Stomach smooth muscle (tissue), 2 donors: ENCODE data around the gene PPP1R26.

ENCODE experiments used
- H3K27ac ChIP-seq: one replicate; pipeline ENCODE4 v1.7.0; 2013; ENCODE audit warnings: mild to moderate bottlenecking, low read length, inconsistent platforms
- H3K27me3 ChIP-seq, 2 donors: one replicate each; pipeline ENCODE4 v1.7.0; 2013; ENCODE audit warnings: low read length in 2 of 2; ENCODE audit not compliant: insufficient read depth in 2 of 2, control insufficient read depth in 1 of 2
- H3K36me3 ChIP-seq, 2 donors: one replicate each; pipeline ENCODE4 v1.7.0; 2013; ENCODE audit warnings: low read length in 2 of 2; ENCODE audit not compliant: control insufficient read depth in 2 of 2, insufficient read depth in 2 of 2
- H3K4me1 ChIP-seq: one replicate; pipeline ENCODE4 v1.7.0; 2013; ENCODE audit warnings: low read length; ENCODE audit not compliant: control insufficient read depth, insufficient read depth
- H3K4me3 ChIP-seq, 2 donors: one replicate each; pipeline ENCODE4 v1.7.0; 2013; ENCODE audit warnings: low read length in 2 of 2
- H3K9ac ChIP-seq, 2 donors: one replicate each; pipeline ENCODE4 v1.7.0; 2013; ENCODE audit warnings: low read length in 2 of 2, mild to moderate bottlenecking in 1 of 2
- H3K9me3 ChIP-seq, 2 donors: one replicate each; pipeline ENCODE4 v1.7.0; 2013; ENCODE audit warnings: low read length in 2 of 2; ENCODE audit not compliant: control insufficient read depth in 2 of 2
- donor health status: healthy.
- donor health status: Pancreatic carcinoma.

The PPP1R26 gene

GRCh38 chr9:135500525-135501260, 21.1 kb downstream of the PPP1R26 start, which contains the start of gene MRPS2:
Gene MRPS2, plus strand, starts transcription at chr9:135500682. Its CDS starts 29 bp downstream, at chr9:135500711.
- H3K36me3 ChIP-seq, result peaks cover 8 to 25% of the 10 kb centered on the region in 2 donors
- H3K9me3 ChIP-seq, result no peaks in the 10 kb centered on the region
- H3K9ac ChIP-seq, result peak within 1 kb of the TSS; percentile 73 to 84
- H3K27me3 ChIP-seq, result no peaks in the 10 kb centered on the region
- H3K4me1 ChIP-seq, result peaks cover 27% of the 10 kb centered on the region
- H3K4me3 ChIP-seq, result peak within 1 kb of the TSS; percentile 86 to 88
- peak within 1 kb of the TSS; percentile 46 for H3K27ac ChIP-seq

- Histone ChIP-seq H3K27ac (no peak overlapping the region), H3K27me3 (no peaks in the 10 kb centered on the region), H3K9me3 (no peaks in the 10 kb centered on the region), H3K4me3 (peak overlapping the region; percentile 86 to 88), H3K9ac (peak overlapping the region; percentile 73 to 84), H3K4me1 (peaks cover 27% of the 10 kb centered on the region), H3K36me3 (peaks cover 8 to 25% of the 10 kb centered on the region in 2 donors)
Observed at GRCh38 chr9:135501261-135502167, 21.9 kb downstream of the PPP1R26 start.

- peak overlapping the region in 1 of 2 donors; percentile 88 for H3K4me3 ChIP-seq
- no peaks in the 10 kb centered on the region for H3K9me3 ChIP-seq
- H3K36me3 ChIP-seq, result peaks cover 8 to 25% of the 10 kb centered on the region in 2 donors
- H3K4me1 ChIP-seq, result peaks cover 27% of the 10 kb centered on the region
- no peak overlapping the region for H3K9ac ChIP-seq
- no peak overlapping the region for H3K27ac ChIP-seq
- no peaks in the 10 kb centered on the region for H3K27me3 ChIP-seq
Observed at GRCh38 chr9:135502168-135502872, 22.7 kb downstream of the PPP1R26 start.

GRCh38 chr9:135502873-135503321, 23.3 kb downstream of the PPP1R26 start:
- Histone ChIP-seq H3K4me3 (no peak overlapping the region), H3K27ac (no peak overlapping the region), H3K27me3 (no peaks in the 10 kb centered on the region), H3K36me3 (peaks cover 8 to 25% of the 10 kb centered on the region in 2 donors), H3K9me3 (no peaks in the 10 kb centered on the region), H3K9ac (no peak overlapping the region), H3K4me1 (peaks cover 27% of the 10 kb centered on the region)

GRCh38 chr9:135503371-135504261, 24.0 kb downstream of the PPP1R26 start:
- Histone ChIP-seq H3K9me3 (no peaks in the 10 kb centered on the region), H3K36me3 (peaks cover 8 to 25% of the 10 kb centered on the region in 2 donors), H3K9ac (no peak overlapping the region), H3K27me3 (peaks cover 0 to 2% of the 10 kb centered on the region in 2 donors), H3K27ac (no peak overlapping the region), H3K4me1 (peaks cover 27% of the 10 kb centered on the region), H3K4me3 (no peak overlapping the region)

GRCh38 chr9:135504262-135505243, 25.0 kb downstream of the PPP1R26 start:
- Histone ChIP-seq H3K36me3 (peaks cover 8 to 25% of the 10 kb centered on the region in 2 donors), H3K27ac (no peak overlapping the region), H3K9ac (no peak overlapping the region), H3K27me3 (peaks cover 0 to 2% of the 10 kb centered on the region in 2 donors), H3K9me3 (no peaks in the 10 kb centered on the region), H3K4me1 (peaks cover 22% of the 10 kb centered on the region), H3K4me3 (no peak overlapping the region)

- Histone ChIP-seq H3K27ac (no peak overlapping the region), H3K36me3 (peaks cover 8 to 25% of the 10 kb centered on the region in 2 donors), H3K27me3 (peaks cover 0 to 2% of the 10 kb centered on the region in 2 donors), H3K4me3 (no peak overlapping the region), H3K9me3 (no peaks in the 10 kb centered on the region), H3K9ac (no peak overlapping the region), H3K4me1 (peaks cover 15% of the 10 kb centered on the region)
Observed at GRCh38 chr9:135505406-135506187, 26.0 kb downstream of the PPP1R26 start.

GRCh38 chr9:135506327-135507103, 26.9 kb downstream of the PPP1R26 start:
- no peak overlapping the region for H3K27ac ChIP-seq
- peaks cover 8 to 25% of the 10 kb centered on the region in 2 donors for H3K36me3 ChIP-seq
- no peaks in the 10 kb centered on the region for H3K9me3 ChIP-seq
- no peak overlapping the region for H3K4me3 ChIP-seq
- no peak overlapping the region for H3K9ac ChIP-seq
- peaks cover 9% of the 10 kb centered on the region for H3K4me1 ChIP-seq
- peaks cover 0 to 2% of the 10 kb centered on the region in 2 donors for H3K27me3 ChIP-seq
